ENCODE results near the gene ZNF736.

DNA sequence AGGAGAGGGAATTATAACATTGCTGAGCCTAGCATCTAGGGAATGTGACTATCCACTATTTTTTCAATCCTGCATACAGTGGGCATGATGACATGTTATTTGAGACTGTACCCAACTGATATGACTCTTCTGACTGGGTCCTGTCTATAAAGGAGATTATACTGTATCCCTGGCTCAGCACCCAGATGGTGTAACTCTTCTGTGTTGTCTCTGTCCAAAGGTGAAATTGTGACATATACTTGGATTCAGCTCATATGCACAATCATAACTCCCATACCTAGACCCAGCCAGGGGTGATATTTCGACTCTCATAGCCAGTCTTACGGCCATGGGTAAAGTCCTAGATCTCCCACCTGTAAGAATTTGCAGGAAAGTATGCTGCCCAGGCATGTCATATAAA is 59.3 kb downstream of the ZNF736 start:
- TF ChIP-seq CTCF (IDR thresholded peaks at IDR 0.05; ENCODE audit: low read length) (no peak), EZH2 (optimal IDR thresholded peaks at IDR 0.05; ENCODE audit: low read depth, low read length) (no peak)
